ENCODE data around the gene KRTAP22-1.

KRTAP22-1 gene

GRCh38 chr21:30628109-30628508 lies 27.2 kb downstream of the KRTAP22-1 start:
- DNase-seq: no peak

GRCh38 chr21:30629200-30629599 lies 28.3 kb downstream of the KRTAP22-1 start:
- no peak for DNase-seq

DNA sequence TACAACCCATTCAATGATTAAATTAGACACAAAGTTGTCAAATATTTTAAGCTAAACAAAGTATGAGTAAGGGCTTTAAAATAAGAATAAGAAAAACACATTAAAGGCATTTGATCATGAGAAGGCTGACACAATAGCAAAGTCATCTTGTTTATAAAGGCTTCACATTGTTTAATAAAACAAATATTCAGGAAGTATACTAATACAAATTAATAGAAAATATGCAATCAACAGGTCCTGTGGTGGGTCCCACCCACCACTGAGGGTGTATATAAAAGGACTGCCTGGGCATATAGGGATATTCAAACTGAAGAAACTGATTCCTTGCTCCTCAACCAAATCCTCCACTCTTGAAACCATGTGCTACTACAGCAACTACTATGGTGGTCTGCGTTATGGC lies 34.0 kb downstream of the KRTAP22-1 start, which contains the start of gene KRTAP20-2:
Gene KRTAP20-2 (plus strand): TSS at position 301 of the 400 bp plus-strand sequence. CDS start 58 bp downstream, at position 359.
- DNase-seq: no peak

- no peak for DNase-seq
Observed at GRCh38 chr21:30638686-30639085, 37.8 kb downstream of the KRTAP22-1 start.

- no peak for DNase-seq
Observed at GRCh38 chr21:30642564-30642963, 41.7 kb downstream of the KRTAP22-1 start, which contains the start of gene KRTAP20-3. Gene KRTAP20-3, plus strand, starts transcription at chr21:30642864.

DNA sequence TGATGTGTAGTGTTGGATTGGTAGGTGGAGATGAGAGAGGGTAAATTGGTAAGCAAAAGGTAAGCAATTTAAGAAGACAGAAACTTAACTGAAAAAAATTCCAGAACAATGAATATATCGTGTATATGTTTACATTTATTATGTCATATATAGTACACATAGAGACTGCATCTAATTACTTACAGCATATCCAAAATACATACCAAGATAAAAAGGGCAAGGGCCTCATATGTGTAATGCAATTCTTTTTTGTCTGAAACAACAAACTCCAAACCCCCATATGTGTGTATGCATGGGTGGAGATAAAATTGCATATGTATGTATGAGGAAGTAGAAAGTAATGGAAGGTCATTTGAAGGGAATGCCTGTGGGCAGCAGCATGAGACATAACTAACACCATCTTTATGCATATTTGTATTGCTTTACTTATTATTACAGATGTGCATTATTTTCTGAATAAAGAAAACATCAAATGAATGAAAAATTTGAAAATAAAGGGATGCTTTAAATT lies 46.1 kb downstream of the KRTAP22-1 start:
- DNase-seq: no peak
